HG03066 (cell line): ENCODE data around the gene HSPA2.
"Not testable (repeated sequence)": the region's sequence is repeated elsewhere in the genome, so short reads cannot be mapped to it uniquely, and the experiment has no call there.

Experiments
- ATAC-seq: cut with Tn5 transposase; IDR thresholded peaks from one replicate; pipeline ENCODE4 v1.9.1; 2021; ENCODE audit warnings: low read depth; ENCODE audit not compliant: unreplicated experiment

Gene HSPA2

DNA sequence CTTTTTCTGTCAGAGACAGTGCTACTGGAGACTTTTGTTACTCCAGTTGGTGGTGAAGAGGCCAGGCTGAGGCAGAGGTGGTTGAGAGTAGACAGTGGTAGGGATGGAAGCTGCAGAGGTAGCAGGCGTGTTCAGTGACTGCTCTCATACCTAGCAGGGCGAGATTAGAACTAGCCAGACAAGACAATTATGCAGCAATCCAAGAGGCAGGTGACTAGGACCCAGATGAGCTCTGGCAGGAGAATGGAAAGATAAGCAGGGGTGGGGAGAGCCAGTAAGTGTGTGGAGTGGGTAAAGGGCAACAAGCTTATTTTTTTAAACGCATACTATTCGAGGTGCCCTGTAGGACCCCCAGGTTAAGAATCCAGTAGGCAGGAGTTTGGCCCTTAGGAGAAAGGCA lies 14.0 kb downstream of the HSPA2 start:
- no peak for ATAC-seq

GRCh38 chr14:64556526-64556925 lies 16.0 kb downstream of the HSPA2 start:
- no peak for ATAC-seq

DNA sequence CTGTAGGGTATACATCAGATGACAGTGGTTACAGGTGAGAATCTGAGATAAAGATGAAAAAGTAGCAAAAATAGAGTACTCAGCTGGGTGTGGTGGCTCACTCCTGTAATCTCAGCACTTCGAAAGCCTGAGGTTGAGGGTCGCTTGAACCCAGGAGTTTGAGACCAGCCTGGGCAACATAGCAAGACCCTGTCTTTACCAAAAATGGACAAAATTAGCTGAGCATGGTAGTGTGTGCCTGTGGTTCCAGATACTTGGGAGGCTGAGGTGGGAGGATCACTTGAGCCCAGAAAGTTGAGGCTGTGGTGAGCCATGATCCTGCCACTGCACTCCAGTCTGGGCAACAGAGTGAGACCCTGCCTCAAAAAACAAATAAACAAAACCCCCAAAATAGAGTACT lies 17.7 kb downstream of the HSPA2 start:
- ATAC-seq: not testable (repeated sequence)

DNA sequence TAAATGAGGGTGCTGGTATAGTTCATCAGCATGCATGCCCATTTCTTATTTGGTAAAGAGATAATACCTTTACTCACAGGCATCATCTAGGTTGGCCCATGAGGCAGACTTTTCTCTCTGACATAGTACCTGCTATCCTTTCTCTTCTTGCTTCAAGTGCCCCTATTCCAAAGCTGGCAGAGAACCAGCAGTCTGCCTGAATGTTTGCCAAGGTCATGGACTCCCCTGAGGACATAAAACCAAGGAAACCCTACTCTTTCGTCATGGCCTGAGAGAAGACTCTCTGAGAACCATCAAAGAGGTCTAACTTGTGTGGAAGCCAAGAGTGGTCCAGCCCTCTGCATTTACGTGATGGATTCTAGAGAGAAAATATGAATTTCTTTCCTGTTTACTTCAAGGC lies 21.1 kb downstream of the HSPA2 start:
- ATAC-seq: no peak

DNA sequence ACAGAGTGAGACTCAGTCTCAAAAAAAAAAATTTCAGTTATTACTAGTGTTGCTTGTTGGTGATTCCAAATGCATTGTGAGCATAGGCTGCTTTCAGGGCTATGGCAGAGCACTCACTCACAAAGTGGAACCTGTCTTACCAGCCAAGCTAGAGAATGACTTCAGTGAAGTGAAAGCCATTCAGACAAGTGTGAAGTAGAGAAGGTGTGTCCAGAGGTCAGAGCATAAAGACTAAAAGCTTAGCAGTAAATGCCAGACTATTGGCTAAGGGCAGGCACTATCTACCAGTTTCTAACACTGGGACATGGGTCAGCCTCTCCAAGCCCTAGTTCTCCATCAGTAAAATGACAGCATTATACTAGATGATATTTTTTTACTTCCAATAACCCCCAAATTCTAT lies 21.9 kb downstream of the HSPA2 start:
- ATAC-seq: no peak

GRCh38 chr14:64563696-64564095 lies 23.2 kb downstream of the HSPA2 start:
- no peak for ATAC-seq

- no peak for ATAC-seq
Measured at GRCh38 chr14:64566651-64567122, 26.1 kb downstream of the HSPA2 start.

DNA sequence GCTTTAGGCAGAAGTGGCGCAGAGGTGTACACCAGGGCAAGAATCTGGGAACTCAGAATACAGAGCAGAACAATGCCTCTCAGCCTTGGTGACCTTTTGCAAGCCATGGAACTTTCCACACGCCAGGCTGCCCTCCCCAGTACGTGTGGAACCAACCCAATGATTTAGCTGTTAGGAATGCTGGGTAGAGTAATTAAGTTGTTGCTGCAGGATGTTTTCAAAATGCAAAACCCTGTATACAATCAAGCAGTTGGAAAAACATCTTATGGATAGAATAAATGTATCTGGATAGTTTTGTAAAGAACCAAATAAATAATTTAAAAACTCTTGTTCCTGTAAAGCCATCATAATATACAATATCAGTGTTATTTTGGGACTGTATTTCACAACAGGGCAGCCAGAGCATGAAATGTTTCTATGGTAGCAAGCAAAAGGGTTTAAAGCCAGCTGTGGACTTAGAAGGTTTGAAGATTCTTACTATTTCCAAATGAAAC lies 28.6 kb downstream of the HSPA2 start:
- ATAC-seq: no peak

- not testable (repeated sequence) for ATAC-seq
Measured at GRCh38 chr14:64569646-64570045, 29.1 kb downstream of the HSPA2 start.

DNA sequence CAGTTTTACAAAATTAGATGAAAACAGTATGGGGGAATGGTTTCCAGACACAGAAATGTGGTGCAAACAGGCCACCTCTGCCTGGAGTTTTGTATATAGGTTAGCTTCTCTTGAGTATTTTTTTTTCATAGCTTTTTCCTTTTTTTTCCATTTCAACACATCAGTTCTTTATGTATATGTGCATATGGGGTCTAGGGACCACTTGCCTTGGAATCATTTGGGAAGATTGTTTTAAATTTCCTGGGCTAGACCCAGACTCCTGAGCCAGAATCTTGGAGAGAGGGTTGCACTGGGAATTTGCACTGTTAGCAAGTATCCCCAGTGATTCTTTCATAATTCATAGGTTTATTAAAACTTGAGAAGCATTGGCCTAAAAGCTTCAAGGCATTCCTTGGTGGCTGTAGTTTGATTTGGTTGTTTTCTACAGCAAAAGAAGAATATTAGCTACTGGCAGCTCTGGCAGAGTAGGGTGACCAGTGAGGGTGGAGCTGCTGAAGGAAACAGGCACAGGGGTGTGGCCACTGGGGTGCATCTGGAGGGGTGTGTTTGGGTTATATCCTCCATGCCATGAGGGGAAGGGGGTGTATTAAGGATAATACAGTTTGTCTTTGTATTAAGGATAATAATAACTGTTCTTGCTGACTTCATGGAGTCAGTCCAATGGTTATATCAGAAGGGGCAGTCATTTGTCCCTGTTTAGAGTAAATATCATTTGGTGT lies 32.0 kb downstream of the HSPA2 start:
- ATAC-seq: no peak

GRCh38 chr14:64573109-64573508 lies 32.6 kb downstream of the HSPA2 start:
- ATAC-seq: no peak

- ATAC-seq: no peak
Measured at GRCh38 chr14:64574371-64575107, 34.0 kb downstream of the HSPA2 start.

- no peak for ATAC-seq
Measured at GRCh38 chr14:64577211-64577610, 36.7 kb downstream of the HSPA2 start.

GRCh38 chr14:64580467-64580866 lies 39.9 kb downstream of the HSPA2 start:
- no peak for ATAC-seq

- ATAC-seq: no peak
Measured at GRCh38 chr14:64581363-64581762, 40.8 kb downstream of the HSPA2 start.

GRCh38 chr14:64581817-64582216 lies 41.3 kb downstream of the HSPA2 start:
- ATAC-seq: no peak

DNA sequence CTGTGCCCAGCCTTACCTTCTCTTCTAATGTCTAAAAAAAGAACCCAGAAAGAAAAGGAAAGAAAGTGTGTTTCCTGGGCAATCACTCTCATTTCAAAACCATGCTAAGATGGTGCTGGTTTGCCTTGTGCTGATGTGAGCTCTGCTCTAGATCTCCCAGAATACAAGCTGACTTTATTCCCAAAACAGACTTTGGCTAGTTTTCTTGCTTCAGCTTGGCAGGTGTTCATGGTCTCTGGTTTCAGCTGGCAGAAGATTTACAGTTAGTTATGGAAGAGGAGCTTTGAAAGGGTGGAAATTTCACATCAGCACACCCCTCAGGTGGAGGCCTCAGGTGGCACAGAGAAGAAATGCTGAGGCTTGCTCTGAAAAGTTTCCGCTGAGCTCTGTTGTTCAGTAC lies 43.6 kb downstream of the HSPA2 start:
- ATAC-seq: no peak

DNA sequence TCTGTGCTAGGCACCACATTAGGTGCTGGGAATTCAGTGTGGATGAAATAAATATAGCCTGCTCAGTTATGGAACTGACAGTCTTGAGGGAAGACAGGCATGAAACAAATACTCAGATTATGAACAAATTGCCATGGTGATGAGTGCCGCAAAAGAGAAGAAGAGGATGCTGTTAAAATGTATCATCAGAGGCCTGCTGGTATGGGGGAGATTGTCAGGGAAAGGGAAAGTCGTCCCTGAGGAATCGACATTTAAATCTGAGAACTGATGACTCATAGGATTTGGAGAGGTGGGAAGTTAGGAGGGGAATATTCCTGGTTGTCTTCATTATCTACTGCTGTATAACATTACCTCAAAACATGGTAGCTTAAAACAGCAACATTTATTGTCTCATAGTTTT lies 51.3 kb downstream of the HSPA2 start:
- no peak for ATAC-seq
